ENCODE measurements around the gene TLX2.

DNA sequence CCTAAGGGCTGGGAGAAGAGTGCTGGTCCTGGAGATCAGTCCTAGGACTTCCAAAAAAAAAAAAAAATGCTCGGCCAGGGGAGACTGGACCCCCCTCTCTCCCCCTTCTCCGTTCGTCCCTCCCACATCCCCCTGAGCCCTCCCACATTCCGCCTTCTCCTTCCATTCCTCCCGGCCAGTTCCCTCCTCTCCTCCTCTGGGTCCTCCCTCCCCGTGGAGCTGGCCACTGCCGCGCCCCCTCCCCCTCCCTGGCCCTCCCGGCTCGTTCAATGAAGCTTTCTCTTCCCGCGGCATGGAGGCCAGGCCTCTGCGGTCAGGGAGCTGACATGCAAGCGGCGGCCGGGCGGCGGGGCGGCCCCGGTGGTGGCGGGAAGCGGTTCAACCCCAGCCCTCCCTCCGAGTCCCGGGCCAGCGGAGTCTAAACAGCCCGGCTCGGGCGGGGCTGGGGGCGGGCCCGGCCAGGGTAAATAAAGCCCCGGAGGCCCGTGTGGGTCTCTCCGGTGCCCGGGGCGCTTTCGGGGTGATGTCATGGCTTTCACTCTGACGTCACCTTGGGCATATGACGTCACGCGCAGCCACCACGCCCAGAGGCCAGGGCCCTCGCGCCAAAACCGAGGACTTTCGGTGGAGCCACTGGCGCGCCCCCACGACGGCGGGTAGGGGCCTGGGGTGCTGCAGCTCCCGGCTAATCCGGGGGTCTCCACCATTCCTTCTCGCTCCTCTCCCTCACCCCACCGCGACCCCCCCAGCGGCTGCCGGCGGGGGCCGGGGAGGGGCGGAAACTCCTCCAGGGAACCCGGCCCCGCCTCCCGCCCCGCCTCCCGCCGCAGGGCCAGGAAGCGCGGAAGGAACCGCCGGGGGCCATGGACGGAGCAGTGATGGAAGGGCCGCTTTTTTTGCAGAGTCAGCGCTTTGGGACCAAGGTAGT lies 39.9 kb downstream of the TLX2 start, which contains the start of the genes DOK1 and LOXL3:
- TF ChIP-seq POLR2A (IDR thresholded peaks at IDR 0.05): no peak
- TF ChIP-seq, protein P1, sequence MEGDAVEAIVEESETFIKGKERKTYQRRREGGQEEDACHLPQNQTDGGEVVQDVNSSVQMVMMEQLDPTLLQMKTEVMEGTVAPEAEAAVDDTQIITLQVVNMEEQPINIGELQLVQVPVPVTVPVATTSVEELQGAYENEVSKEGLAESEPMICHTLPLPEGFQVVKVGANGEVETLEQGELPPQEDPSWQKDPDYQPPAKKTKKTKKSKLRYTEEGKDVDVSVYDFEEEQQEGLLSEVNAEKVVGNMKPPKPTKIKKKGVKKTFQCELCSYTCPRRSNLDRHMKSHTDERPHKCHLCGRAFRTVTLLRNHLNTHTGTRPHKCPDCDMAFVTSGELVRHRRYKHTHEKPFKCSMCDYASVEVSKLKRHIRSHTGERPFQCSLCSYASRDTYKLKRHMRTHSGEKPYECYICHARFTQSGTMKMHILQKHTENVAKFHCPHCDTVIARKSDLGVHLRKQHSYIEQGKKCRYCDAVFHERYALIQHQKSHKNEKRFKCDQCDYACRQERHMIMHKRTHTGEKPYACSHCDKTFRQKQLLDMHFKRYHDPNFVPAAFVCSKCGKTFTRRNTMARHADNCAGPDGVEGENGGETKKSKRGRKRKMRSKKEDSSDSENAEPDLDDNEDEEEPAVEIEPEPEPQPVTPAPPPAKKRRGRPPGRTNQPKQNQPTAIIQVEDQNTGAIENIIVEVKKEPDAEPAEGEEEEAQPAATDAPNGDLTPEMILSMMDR (IDR thresholded peaks at IDR 0.05): no peak
